Colonic mucosa (tissue), 4 donors: ENCODE measurements around the gene CHRDL1. TPM values are rescaled to one million over a fixed set of nuclear protein-coding genes. Genes with fewer than 3 reads are reported as not detected.
"Not testable (repeated sequence)": the region's sequence is repeated elsewhere in the genome, so short reads cannot be mapped to it uniquely, and the experiment has no call there.

ENCODE experiments used
- DNase-seq: peaks from one replicate; pipeline ENCODE4 v3.0.0-alpha.2; 2020
- H3K27ac ChIP-seq: fragments of 200-600 bp; one replicate; pipeline ENCODE4 v1.8.0; 2021
- H3K27me3 ChIP-seq: fragments of 200-600 bp; one replicate; pipeline ENCODE4 v1.8.0; 2021
- H3K36me3 ChIP-seq: fragments of 200-600 bp; one replicate; pipeline ENCODE4 v1.8.0; 2021
- H3K4me1 ChIP-seq: fragments of 200-600 bp; one replicate; pipeline ENCODE4 v1.8.0; 2021; ENCODE audit warnings: mild to moderate bottlenecking
- H3K4me3 ChIP-seq: fragments of 200-600 bp; one replicate; pipeline ENCODE4 v1.8.0; 2021
- H3K9ac ChIP-seq, 2 donors: one replicate each; pipeline ENCODE4 v1.7.0; 2013; ENCODE audit warnings: control low read depth in 2 of 2, low read depth in 2 of 2, low read length in 2 of 2
- H3K9me3 ChIP-seq: fragments of 200-600 bp; one replicate; pipeline ENCODE4 v1.8.0; 2021
- CTCF ChIP-seq: fragments of 200-600 bp; IDR thresholded peaks from one replicate; pipeline ENCODE4 v1.8.0; 2022; ENCODE audit warnings: antibody characterized with exemption, mild to moderate bottlenecking
- intact Hi-C: fragments of 100-400 bp; cut with DNase I; formaldehyde crosslinking; loops from one replicate; pipeline ENCODE4 v1.14.1; 2022
- total RNA-seq, 2 donors: library from RNA; stranded (reverse); fragmentation: NEBNext Ultra II Directional in 1 of 2; extraction: Animal tissue kit (Norgen Biotek cat#: 25700) in 1 of 2; gene quantifications; one replicate each; pipeline ENCODE4 v1.2.1, GENCODE V29; 2021
- donor health status: healthy.
- donor health status: DM: no; HTN: no; CAD: no.
- donor health status: DM: no; HTN: no; CAD: no.

CHRDL1 gene
- total RNA-seq: 10 to 100 TPM in 1 of 2 donors, 1 to 10 TPM in 1; 2.2 to 18.3 TPM

DNA sequence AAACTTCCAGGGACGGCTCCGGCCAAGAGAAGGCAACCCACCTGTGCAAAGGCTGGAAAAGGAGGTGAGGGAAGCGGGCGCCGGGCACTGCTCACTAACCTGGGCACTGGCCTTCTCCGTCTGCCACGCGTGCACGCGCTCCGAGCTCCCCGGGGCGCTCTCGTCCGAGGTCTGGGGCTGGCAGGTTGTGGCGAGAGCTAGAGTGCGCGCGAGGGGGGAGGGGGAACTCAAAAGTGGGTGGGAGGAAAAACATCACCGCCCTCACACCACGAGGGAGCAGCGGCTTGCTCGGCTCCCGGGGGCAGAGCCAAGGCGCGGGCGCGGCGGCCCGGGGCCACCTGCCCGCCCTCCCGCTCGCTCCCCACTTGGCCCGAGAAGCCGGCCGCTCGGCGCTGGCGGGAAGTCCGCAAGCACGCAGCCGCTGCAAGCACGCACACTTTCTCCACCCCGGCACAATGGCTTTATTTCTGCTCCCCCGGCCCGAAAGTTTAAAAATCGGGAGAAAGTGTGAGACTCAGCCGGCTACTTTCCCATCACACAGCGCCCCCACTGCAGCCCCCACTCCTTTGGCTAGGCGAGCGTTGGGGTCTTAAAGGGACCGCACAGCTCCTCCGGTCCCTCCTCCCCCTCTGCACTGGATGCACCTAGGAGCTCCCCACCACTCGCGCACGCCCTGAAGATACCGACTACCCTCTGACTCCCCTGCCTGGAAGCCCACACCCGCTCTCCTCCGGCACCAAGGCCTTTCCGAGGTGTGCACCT lies at the start of gene CHRDL1:
Gene CHRDL1 (minus strand): TSS at position 173 of the 762 bp plus-strand sequence. CDS start 3,636 bp downstream, outside the sequence.
- H3K27ac ChIP-seq: no peak within 1 kb of the TSS
- TF ChIP-seq CTCF: no peak
- H3K36me3 ChIP-seq: no peaks in the 10 kb centered on the region
- H3K4me1 ChIP-seq: no peaks in the 10 kb centered on the region
- DNase-seq: peak; percentile 36
- H3K4me3 ChIP-seq: peak within 1 kb of the TSS; percentile 7
- intact Hi-C loops: no loop called here
- peaks cover 9% of the 10 kb centered on the region for H3K27me3 ChIP-seq
- H3K9ac ChIP-seq: peak within 1 kb of the TSS in 1 of 2 donors; percentile 35
- H3K9me3 ChIP-seq: no peaks in the 10 kb centered on the region

DNA sequence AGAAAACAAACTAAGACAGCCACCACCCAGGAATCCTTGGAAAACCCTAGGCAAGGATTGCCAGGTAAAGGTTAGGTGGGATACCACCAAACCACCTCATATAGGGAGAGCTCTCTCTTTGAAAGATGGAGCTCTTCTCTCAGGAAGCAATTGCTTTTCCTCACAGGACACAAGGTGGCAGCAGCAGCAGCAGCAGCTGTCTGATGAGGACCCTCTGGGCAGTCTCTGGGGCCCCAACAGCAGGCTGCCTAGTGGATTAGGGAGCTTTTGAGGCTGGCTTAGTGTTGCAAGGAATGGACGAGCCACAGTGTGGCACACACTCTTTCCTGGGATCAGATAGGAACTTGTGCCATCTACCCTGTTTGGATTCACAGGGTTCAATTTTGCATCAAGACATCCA lies 41.4 kb upstream of the CHRDL1 start:
- Histone ChIP-seq H3K9ac (no peak overlapping the region), H3K4me1 (no peaks in the 10 kb centered on the region), H3K36me3 (no peaks in the 10 kb centered on the region), H3K4me3 (no peak overlapping the region), H3K9me3 (no peaks in the 10 kb centered on the region), H3K27me3 (no peaks in the 10 kb centered on the region), H3K27ac (no peak overlapping the region)
- intact Hi-C loops: no loop called here
- DNase-seq: no peak
- no peak for TF ChIP-seq CTCF

- intact Hi-C loops: no loop called here
Observed at GRCh38 chrX:110836451-110836850, 40.8 kb upstream of the CHRDL1 start.

GRCh38 chrX:110836001-110836400 lies 40.4 kb upstream of the CHRDL1 start:
- Histone ChIP-seq H3K4me1 (no peaks in the 10 kb centered on the region), H3K9ac (no peak overlapping the region), H3K27me3 (no peaks in the 10 kb centered on the region), H3K27ac (no peak overlapping the region), H3K4me3 (no peak overlapping the region), H3K9me3 (no peaks in the 10 kb centered on the region), H3K36me3 (no peaks in the 10 kb centered on the region)
- intact Hi-C loops: no loop called here
- DNase-seq: no peak
- no peak for TF ChIP-seq CTCF

More at GRCh38 chrX:110836451-110836850, 40.8 kb upstream of the CHRDL1 start:
- Histone ChIP-seq H3K27ac (no peak overlapping the region), H3K4me3 (no peak overlapping the region), H3K9me3 (no peaks in the 10 kb centered on the region), H3K36me3 (no peaks in the 10 kb centered on the region), H3K27me3 (no peaks in the 10 kb centered on the region), H3K4me1 (no peaks in the 10 kb centered on the region), H3K9ac (no peak overlapping the region)
- DNase-seq: no peak
- no peak for TF ChIP-seq CTCF

GRCh38 chrX:110825972-110826371 lies 30.4 kb upstream of the CHRDL1 start:
- H3K27me3 ChIP-seq: no peaks in the 10 kb centered on the region
- no peak for DNase-seq
- no peaks in the 10 kb centered on the region for H3K9me3 ChIP-seq
- no peak overlapping the region for H3K4me3 ChIP-seq
- H3K9ac ChIP-seq: no peak overlapping the region
- no peaks in the 10 kb centered on the region for H3K36me3 ChIP-seq
- H3K27ac ChIP-seq: no peak overlapping the region
- intact Hi-C loops: no loop called here
- H3K4me1 ChIP-seq: no peaks in the 10 kb centered on the region
- TF ChIP-seq CTCF: no peak

DNA sequence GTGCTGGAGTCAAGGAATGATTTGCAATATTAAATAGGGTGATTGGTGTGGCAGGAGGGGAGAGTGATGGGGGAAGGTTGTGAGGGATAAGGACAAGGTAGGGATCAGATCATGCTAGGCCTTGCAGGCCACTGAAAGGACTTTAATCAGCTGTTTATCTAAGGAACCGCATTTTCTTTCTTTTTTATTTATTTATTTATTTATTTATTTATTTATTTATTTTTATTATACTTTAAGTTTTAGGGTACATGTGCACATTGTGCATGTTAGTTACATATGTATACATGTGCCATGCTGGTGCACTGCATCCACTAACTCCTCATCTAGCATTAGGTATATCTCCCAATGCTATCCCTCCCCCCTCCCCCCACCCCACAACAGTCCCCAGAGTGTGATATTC lies 20.9 kb upstream of the CHRDL1 start:
- H3K9ac ChIP-seq, H3K36me3 ChIP-seq, intact Hi-C loops, H3K4me3 ChIP-seq, H3K4me1 ChIP-seq, H3K9me3 ChIP-seq, H3K27me3 ChIP-seq, H3K27ac ChIP-seq, DNase-seq: not testable (repeated sequence)
